Measurements from ENCODE around the gene SHISA4. TPM values are rescaled to one million over a fixed set of nuclear protein-coding genes. Genes with fewer than 3 reads are reported as not detected.
"Not testable (repeated sequence)": the region's sequence is repeated elsewhere in the genome, so short reads cannot be mapped to it uniquely, and the experiment has no call there.

Gene SHISA4
- total and polyA plus RNA-seq, 8 donors, result 3.6 to 9.3 (median 5.4) TPM

- 50% methylated on average over 4 of the region's 4 CpGs for WGBS, 2 donors
- ATAC-seq (no peak), DNase-seq (no peak), FAIRE-seq (no peak)
- TF ChIP-seq, protein P1, sequence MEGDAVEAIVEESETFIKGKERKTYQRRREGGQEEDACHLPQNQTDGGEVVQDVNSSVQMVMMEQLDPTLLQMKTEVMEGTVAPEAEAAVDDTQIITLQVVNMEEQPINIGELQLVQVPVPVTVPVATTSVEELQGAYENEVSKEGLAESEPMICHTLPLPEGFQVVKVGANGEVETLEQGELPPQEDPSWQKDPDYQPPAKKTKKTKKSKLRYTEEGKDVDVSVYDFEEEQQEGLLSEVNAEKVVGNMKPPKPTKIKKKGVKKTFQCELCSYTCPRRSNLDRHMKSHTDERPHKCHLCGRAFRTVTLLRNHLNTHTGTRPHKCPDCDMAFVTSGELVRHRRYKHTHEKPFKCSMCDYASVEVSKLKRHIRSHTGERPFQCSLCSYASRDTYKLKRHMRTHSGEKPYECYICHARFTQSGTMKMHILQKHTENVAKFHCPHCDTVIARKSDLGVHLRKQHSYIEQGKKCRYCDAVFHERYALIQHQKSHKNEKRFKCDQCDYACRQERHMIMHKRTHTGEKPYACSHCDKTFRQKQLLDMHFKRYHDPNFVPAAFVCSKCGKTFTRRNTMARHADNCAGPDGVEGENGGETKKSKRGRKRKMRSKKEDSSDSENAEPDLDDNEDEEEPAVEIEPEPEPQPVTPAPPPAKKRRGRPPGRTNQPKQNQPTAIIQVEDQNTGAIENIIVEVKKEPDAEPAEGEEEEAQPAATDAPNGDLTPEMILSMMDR (IDR thresholded peaks at IDR 0.05), result no peak
- H3K4me1 ChIP-seq, result no peaks in the 10 kb centered on the region
- intact Hi-C loops (cut with DNase I), result no loop called here
- H3K27ac ChIP-seq, result no peak overlapping the region
- H3K4me3 ChIP-seq, result no peak overlapping the region
- H3K27me3 ChIP-seq, result peaks cover 0 to 4% (median 0%) of the 10 kb centered on the region in 4 donors
- no peaks in the 10 kb centered on the region for H3K9me3 ChIP-seq
- no peaks in the 10 kb centered on the region for H3K36me3 ChIP-seq
These were observed 50.5 kb downstream of the SHISA4 start for GRCh38 chr1:201939148-201939547.

GRCh38 chr1:201939574-201939973, 50.9 kb downstream of the SHISA4 start:
- intact Hi-C loops (cut with DNase I), result no loop called here
- FAIRE-seq (no peak), ATAC-seq (no peak), DNase-seq (no peak)
- Histone ChIP-seq H3K36me3 (no peaks in the 10 kb centered on the region), H3K4me1 (no peaks in the 10 kb centered on the region), H3K27ac (no peak overlapping the region), H3K4me3 (no peak overlapping the region), H3K27me3 (peaks cover 0 to 4% (median 0%) of the 10 kb centered on the region in 4 donors), H3K9me3 (no peaks in the 10 kb centered on the region)
- 62 to 79% methylated on average over 5 of the region's 5 CpGs for WGBS, 2 donors
- TF ChIP-seq, protein P1 (IDR thresholded peaks at IDR 0.05), result no peak

GRCh38 chr1:201940316-201940715, 51.6 kb downstream of the SHISA4 start:
- ATAC-seq; DNase-seq; H3K4me3 ChIP-seq; H3K4me1 ChIP-seq; FAIRE-seq; H3K27ac ChIP-seq; intact Hi-C loops (cut with DNase I); H3K36me3 ChIP-seq; H3K9me3 ChIP-seq; H3K27me3 ChIP-seq: not testable (repeated sequence)
- WGBS, 2 donors, result 91 to 96% methylated on average over 10 of the region's 10 CpGs

DNA sequence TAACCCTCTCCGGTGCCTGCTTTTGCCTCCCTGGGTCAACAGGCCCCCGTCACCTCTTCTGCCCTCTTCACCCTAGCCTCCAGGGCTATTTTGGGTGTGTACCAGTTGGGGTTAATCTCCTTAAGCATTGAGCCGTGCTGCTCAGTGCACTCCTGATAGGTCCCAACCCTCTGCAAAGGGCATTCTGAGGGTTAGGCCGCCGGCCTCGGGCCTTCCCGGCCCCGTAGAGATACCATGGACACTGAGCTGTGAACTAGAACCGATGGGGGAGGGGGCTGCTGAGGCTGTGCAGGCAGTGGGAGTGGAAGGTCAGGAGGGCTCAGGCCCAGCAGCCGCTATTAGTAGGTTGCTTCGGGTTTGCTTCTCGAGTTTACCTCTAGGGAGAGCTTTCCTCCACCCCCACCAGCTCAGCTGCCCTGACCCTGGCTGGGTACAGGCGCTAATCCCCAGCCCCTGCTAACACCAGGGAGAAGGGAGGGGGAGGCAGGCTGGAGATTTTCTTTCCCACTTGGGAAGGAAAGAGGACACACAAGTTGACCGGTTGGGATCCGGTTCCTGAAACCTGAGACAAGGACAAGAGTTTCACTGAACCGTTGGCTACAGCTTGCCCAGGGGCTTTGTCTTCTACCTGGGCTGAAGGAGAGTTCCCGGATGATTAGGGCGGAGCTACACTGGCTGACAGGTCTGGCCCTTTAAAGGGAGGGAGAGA, 52.9 kb downstream of the SHISA4 start:
- 60 to 68% methylated on average over 18 of the region's 18 CpGs for WGBS, 2 donors
- H3K27me3 ChIP-seq, result peaks cover 0 to 4% (median 0%) of the 10 kb centered on the region in 4 donors
- H3K4me3 ChIP-seq, result no peak overlapping the region
- no peak overlapping the region for H3K27ac ChIP-seq
- ATAC-seq (no peak), FAIRE-seq (no peak), DNase-seq (no peak)
- TF ChIP-seq, protein P1 (IDR thresholded peaks at IDR 0.05), result no peak
- intact Hi-C loops (cut with DNase I), result no loop called here
- H3K4me1 ChIP-seq, result no peaks in the 10 kb centered on the region
- no peaks in the 10 kb centered on the region for H3K36me3 ChIP-seq
- H3K9me3 ChIP-seq, result no peaks in the 10 kb centered on the region

- 95 to 100% methylated on average over 1 of the region's 1 CpG for WGBS, 2 donors
- intact Hi-C loops (cut with DNase I), result no loop called here
- H3K27ac ChIP-seq, result no peak overlapping the region
- ATAC-seq (no peak), FAIRE-seq (no peak), DNase-seq (no peak)
- H3K4me1 ChIP-seq, result no peaks in the 10 kb centered on the region
- H3K27me3 ChIP-seq, result peaks cover 0 to 4% (median 0%) of the 10 kb centered on the region in 4 donors
- H3K36me3 ChIP-seq, result no peaks in the 10 kb centered on the region
- TF ChIP-seq, protein P1 (IDR thresholded peaks at IDR 0.05), result no peak
- H3K9me3 ChIP-seq, result no peaks in the 10 kb centered on the region
- H3K4me3 ChIP-seq, result no peak overlapping the region
These were observed 53.4 kb downstream of the SHISA4 start for GRCh38 chr1:201942129-201942495.

Small RNAs within 50 kb of the gene (microRNA-seq; reads per million reads assigned to microRNA genes)
- 0 reads per million in 2 donors for gene MIR6739

Other genes with a start within 250 kb of the SHISA4 start
- 10 to 100 TPM; 12.4 to 21.2 (median 16.0) TPM for gene IPO9, start 59.7 kb upstream of the SHISA4 start, total RNA-seq
- gene IPO9, start 59.7 kb upstream of the SHISA4 start, polyA plus RNA-seq, result 10 to 100 TPM; 16.3 to 19.6 TPM
- gene LMOD1, start 57.6 kb downstream of the SHISA4 start, total RNA-seq, result 1 to 10 TPM in 5 of 6 donors, under 1 TPM in 1; 0.67 to 4.5 (median 1.7) TPM
- gene LMOD1, start 57.6 kb downstream of the SHISA4 start, polyA plus RNA-seq, result 10 to 100 TPM in 1 of 2 donors, 1 to 10 TPM in 1; 7.1 to 13.6 TPM
- gene TIMM17A, start 66.6 kb downstream of the SHISA4 start, total RNA-seq, result 10 to 100 TPM in 5 of 6 donors, 1 to 10 TPM in 1; 7.9 to 17.8 (median 17.1) TPM
- gene TIMM17A, start 66.6 kb downstream of the SHISA4 start, polyA plus RNA-seq, result 10 to 100 TPM; 18.1 to 28.2 TPM
- gene RNPEP, start 93.8 kb downstream of the SHISA4 start, total RNA-seq, result 10 to 100 TPM; 19.8 to 37.6 (median 26.5) TPM
- 10 to 100 TPM; 29.0 to 43.5 TPM for gene RNPEP, start 93.8 kb downstream of the SHISA4 start, polyA plus RNA-seq
- gene ELF3, start 121.7 kb downstream of the SHISA4 start, total RNA-seq, result 100 to 1,000 TPM in 5 of 6 donors, 10 to 100 TPM in 1; 99.3 to 278 (median 158) TPM
- gene ELF3, start 121.7 kb downstream of the SHISA4 start, polyA plus RNA-seq, result 100 to 1,000 TPM; 284 to 447 TPM
- under 1 TPM in 4 of 6 donors, not detected in 2; 0.03 to 0.25 (median 0.07) TPM for gene GPR37L1, start 234.0 kb downstream of the SHISA4 start, total RNA-seq
- gene GPR37L1, start 234.0 kb downstream of the SHISA4 start, polyA plus RNA-seq, result under 1 TPM; 0.02 to 0.11 TPM